Activated naive CD4-positive, alpha-beta T cell treated with anti-CD3 and anti-CD28 coated beads for 36 hours (primary cell): ENCODE results near the gene TCP11. TPM values are rescaled to one million over a fixed set of nuclear protein-coding genes. Genes with fewer than 3 reads are reported as not detected.
"Not testable (repeated sequence)": the region's sequence is repeated elsewhere in the genome, so short reads cannot be mapped to it uniquely, and the experiment has no call there.

Source experiments
- CTCF ChIA-PET: fragments of 350-600 bp; sonication (Branson Sonifier 250); formaldehyde crosslinking; loops from one replicate; lab custom pipeline; 2021; ENCODE audit warnings: antibody characterized with exemption; lab: Charles Lee
- DNase-seq: peaks from one replicate; pipeline ENCODE4 v3.0.0-alpha.2; 2020
- H3K27ac Mint-ChIP-seq: one replicate; pipeline ENCODE4 v1.8.0; 2021; ENCODE audit warnings: mild to moderate bottlenecking, mixed read lengths
- H3K27me3 Mint-ChIP-seq: one replicate; pipeline ENCODE4 v1.8.0; 2021; ENCODE audit warnings: low read depth, mixed read lengths
- H3K36me3 Mint-ChIP-seq: one replicate; pipeline ENCODE4 v1.8.0; 2021; ENCODE audit warnings: low read depth, mixed read lengths
- H3K4me1 Mint-ChIP-seq: one replicate; pipeline ENCODE4 v1.8.0; 2021; ENCODE audit warnings: low read depth, mixed read lengths
- H3K4me3 Mint-ChIP-seq: one replicate; pipeline ENCODE4 v1.8.0; 2021; ENCODE audit warnings: mild to moderate bottlenecking, moderate library complexity, mixed read lengths
- H3K9me3 Mint-ChIP-seq: one replicate; pipeline ENCODE4 v1.8.0; 2021; ENCODE audit warnings: mixed read lengths
- intact Hi-C: fragments of 100-400 bp; cut with micrococcal nuclease; formaldehyde crosslinking; loops from one replicate; pipeline ENCODE4 v1.15.1; 2023
- total RNA-seq, 2 experiments: library from RNA; stranded (reverse); gene quantifications; one replicate each; pipeline ENCODE4 v1.2.3, GENCODE V29; 2021

The TCP11 gene
- total RNA-seq, 2 experiments from 2014 or later: not detected

GRCh38 chr6:35140639-35141006 lies 516 bp downstream of the TCP11 start:
- Mint-ChIP-seq H3K4me1 (peaks cover 15% of the 10 kb centered on the region), H3K27me3 (peaks cover 13% of the 10 kb centered on the region), H3K4me3 (no peak overlapping the region), H3K36me3 (no peaks in the 10 kb centered on the region), H3K9me3 (no peaks in the 10 kb centered on the region), H3K27ac (no peak overlapping the region)
- intact Hi-C loops: loop anchor here (1.0 to 10.0 kb wide), 4 partner anchors 154 to 676 kb away; partner anchors contain the start of gene PACSIN1
- CTCF ChIA-PET: interaction anchor here (0.6 to 3.1 kb wide), 19 partner anchors 7 to 499 kb away, joined by 3 to 44 read pairs (median 4); no protein-coding TSS in a partner anchor
- no peak for DNase-seq

GRCh38 chr6:35139924-35140638 lies 1.1 kb downstream of the TCP11 start:
- peak; percentile 67 for DNase-seq
- H3K27ac Mint-ChIP-seq: no peak overlapping the region
- H3K27me3 Mint-ChIP-seq: peaks cover 13% of the 10 kb centered on the region
- intact Hi-C loops: loop anchor here (1.0 to 10.0 kb wide), 4 partner anchors 154 to 675 kb away; partner anchors contain the start of gene PACSIN1
- peaks cover 15% of the 10 kb centered on the region for H3K4me1 Mint-ChIP-seq
- H3K9me3 Mint-ChIP-seq: no peaks in the 10 kb centered on the region
- no peak overlapping the region for H3K4me3 Mint-ChIP-seq
- CTCF ChIA-PET: interaction anchor here (0.6 to 3.1 kb wide), 32 partner anchors 8 to 499 kb away, joined by 3 to 44 read pairs (median 4); no protein-coding TSS in a partner anchor
- no peaks in the 10 kb centered on the region for H3K36me3 Mint-ChIP-seq

- no peaks in the 10 kb centered on the region for H3K36me3 Mint-ChIP-seq
- H3K4me1 Mint-ChIP-seq: peaks cover 15% of the 10 kb centered on the region
- intact Hi-C loops: no loop called here
- no peaks in the 10 kb centered on the region for H3K9me3 Mint-ChIP-seq
- H3K4me3 Mint-ChIP-seq: no peak overlapping the region
- CTCF ChIA-PET: interaction anchor here (0.6 to 3.1 kb wide), 30 partner anchors 8 to 369 kb away, joined by 3 to 44 read pairs (median 4); no protein-coding TSS in a partner anchor
- H3K27ac Mint-ChIP-seq: no peak overlapping the region
- no peak for DNase-seq
- peaks cover 13% of the 10 kb centered on the region for H3K27me3 Mint-ChIP-seq
Measured at GRCh38 chr6:35139470-35139869, 1.7 kb downstream of the TCP11 start.

GRCh38 chr6:35138191-35138590 lies 2.9 kb downstream of the TCP11 start:
- H3K9me3 Mint-ChIP-seq, H3K27ac Mint-ChIP-seq, DNase-seq, H3K36me3 Mint-ChIP-seq, intact Hi-C loops, H3K4me3 Mint-ChIP-seq: not testable (repeated sequence)
- H3K27me3 Mint-ChIP-seq: peaks cover 13% of the 10 kb centered on the region
- peaks cover 15% of the 10 kb centered on the region for H3K4me1 Mint-ChIP-seq
- CTCF ChIA-PET: interaction anchor here (1.0 to 3.1 kb wide), 2 partner anchors 67 to 151 kb away, joined by 3 to 44 read pairs; no protein-coding TSS in a partner anchor

- H3K4me3 Mint-ChIP-seq: no peak overlapping the region
- DNase-seq: no peak
- intact Hi-C loops: no loop called here
- peaks cover 10% of the 10 kb centered on the region for H3K4me1 Mint-ChIP-seq
- H3K36me3 Mint-ChIP-seq: no peaks in the 10 kb centered on the region
- no peaks in the 10 kb centered on the region for H3K9me3 Mint-ChIP-seq
- CTCF ChIA-PET: interaction anchor here (1.0 kb wide), 1 partner anchor 149 kb away, joined by 5 read pairs; no protein-coding TSS in a partner anchor
- H3K27me3 Mint-ChIP-seq: peaks cover 10% of the 10 kb centered on the region
- H3K27ac Mint-ChIP-seq: no peak overlapping the region
Measured at GRCh38 chr6:35136185-35136584, 5.0 kb downstream of the TCP11 start.

- peaks cover 2% of the 10 kb centered on the region for H3K27me3 Mint-ChIP-seq
- no peak overlapping the region for H3K27ac Mint-ChIP-seq
- no peaks in the 10 kb centered on the region for H3K4me1 Mint-ChIP-seq
- H3K9me3 Mint-ChIP-seq: no peaks in the 10 kb centered on the region
- CTCF ChIA-PET: interaction anchor here (0.8 to 2.5 kb wide), 4 partner anchors 11 to 142 kb away, joined by 3 to 12 read pairs (median 6); no protein-coding TSS in a partner anchor
- no peak overlapping the region for H3K4me3 Mint-ChIP-seq
- H3K36me3 Mint-ChIP-seq: no peaks in the 10 kb centered on the region
- intact Hi-C loops: no loop called here
- no peak for DNase-seq
Measured at GRCh38 chr6:35128496-35128895, 12.6 kb downstream of the TCP11 start.

- no peaks in the 10 kb centered on the region for H3K4me1 Mint-ChIP-seq
- intact Hi-C loops: no loop called here
- no peaks in the 10 kb centered on the region for H3K36me3 Mint-ChIP-seq
- H3K4me3 Mint-ChIP-seq: no peak overlapping the region
- H3K27me3 Mint-ChIP-seq: peaks cover 2% of the 10 kb centered on the region
- H3K9me3 Mint-ChIP-seq: no peaks in the 10 kb centered on the region
- CTCF ChIA-PET: interaction anchor here (0.8 to 2.5 kb wide), 4 partner anchors 12 to 141 kb away, joined by 3 to 12 read pairs (median 6); no protein-coding TSS in a partner anchor
- DNase-seq: no peak
- H3K27ac Mint-ChIP-seq: no peak overlapping the region
Measured at GRCh38 chr6:35128042-35128441, 13.1 kb downstream of the TCP11 start.

GRCh38 chr6:35124356-35124755 lies 16.8 kb downstream of the TCP11 start:
- H3K36me3 Mint-ChIP-seq: no peaks in the 10 kb centered on the region
- DNase-seq: no peak
- no peaks in the 10 kb centered on the region for H3K4me1 Mint-ChIP-seq
- H3K27me3 Mint-ChIP-seq: peaks cover 5% of the 10 kb centered on the region
- CTCF ChIA-PET: interaction anchor here (1.1 to 1.5 kb wide), 2 partner anchors 16 to 82 kb away, joined by 4 read pairs; no protein-coding TSS in a partner anchor
- H3K9me3 Mint-ChIP-seq: no peaks in the 10 kb centered on the region
- no peak overlapping the region for H3K27ac Mint-ChIP-seq
- intact Hi-C loops: no loop called here
- no peak overlapping the region for H3K4me3 Mint-ChIP-seq

- intact Hi-C loops: no loop called here
- no peak for DNase-seq
- no peak overlapping the region for H3K4me3 Mint-ChIP-seq
- no peaks in the 10 kb centered on the region for H3K4me1 Mint-ChIP-seq
- no peaks in the 10 kb centered on the region for H3K36me3 Mint-ChIP-seq
- H3K27me3 Mint-ChIP-seq: peaks cover 5% of the 10 kb centered on the region
- H3K27ac Mint-ChIP-seq: no peak overlapping the region
- CTCF ChIA-PET: interaction anchor here (1.0 kb wide), 1 partner anchor 116 kb away, joined by 4 read pairs; no protein-coding TSS in a partner anchor
- no peaks in the 10 kb centered on the region for H3K9me3 Mint-ChIP-seq
Measured at GRCh38 chr6:35120746-35121145, 20.4 kb downstream of the TCP11 start.

- H3K27ac Mint-ChIP-seq: no peak overlapping the region
- DNase-seq: no peak
- H3K27me3 Mint-ChIP-seq: peaks cover 5% of the 10 kb centered on the region
- H3K4me1 Mint-ChIP-seq: no peaks in the 10 kb centered on the region
- H3K9me3 Mint-ChIP-seq: peaks cover 3% of the 10 kb centered on the region
- CTCF ChIA-PET: no interaction called here
- intact Hi-C loops: no loop called here
- H3K4me3 Mint-ChIP-seq: no peak overlapping the region
- peaks cover 3% of the 10 kb centered on the region for H3K36me3 Mint-ChIP-seq
Measured at GRCh38 chr6:35108309-35108885, 32.7 kb downstream of the TCP11 start.

GRCh38 chr6:35107761-35108160 lies 33.4 kb downstream of the TCP11 start:
- H3K36me3 Mint-ChIP-seq: not testable (repeated sequence)

GRCh38 chr6:35107208-35107607 lies 33.9 kb downstream of the TCP11 start:
- intact Hi-C loops, H3K4me3 Mint-ChIP-seq, H3K9me3 Mint-ChIP-seq, H3K36me3 Mint-ChIP-seq, H3K27me3 Mint-ChIP-seq, H3K27ac Mint-ChIP-seq, H3K4me1 Mint-ChIP-seq: not testable (repeated sequence)
- CTCF ChIA-PET: interaction anchor here (0.6 kb wide), 1 partner anchor 239 kb away, joined by 3 read pairs; no protein-coding TSS in a partner anchor
- peak; percentile 45 for DNase-seq

More at GRCh38 chr6:35107761-35108160, 33.4 kb downstream of the TCP11 start:
- H3K4me1 Mint-ChIP-seq, H3K4me3 Mint-ChIP-seq, DNase-seq, H3K9me3 Mint-ChIP-seq, intact Hi-C loops, H3K27ac Mint-ChIP-seq, H3K27me3 Mint-ChIP-seq: not testable (repeated sequence)
- CTCF ChIA-PET: interaction anchor here (0.6 kb wide), 1 partner anchor 240 kb away, joined by 3 read pairs; no protein-coding TSS in a partner anchor
